Measurements from ENCODE around the gene HOXA6. TPM values are rescaled to one million over a fixed set of nuclear protein-coding genes. Genes with fewer than 3 reads are reported as not detected.

HOXA6 gene
- total RNA-seq, 1 experiment from 2014 or later: not detected

DNA sequence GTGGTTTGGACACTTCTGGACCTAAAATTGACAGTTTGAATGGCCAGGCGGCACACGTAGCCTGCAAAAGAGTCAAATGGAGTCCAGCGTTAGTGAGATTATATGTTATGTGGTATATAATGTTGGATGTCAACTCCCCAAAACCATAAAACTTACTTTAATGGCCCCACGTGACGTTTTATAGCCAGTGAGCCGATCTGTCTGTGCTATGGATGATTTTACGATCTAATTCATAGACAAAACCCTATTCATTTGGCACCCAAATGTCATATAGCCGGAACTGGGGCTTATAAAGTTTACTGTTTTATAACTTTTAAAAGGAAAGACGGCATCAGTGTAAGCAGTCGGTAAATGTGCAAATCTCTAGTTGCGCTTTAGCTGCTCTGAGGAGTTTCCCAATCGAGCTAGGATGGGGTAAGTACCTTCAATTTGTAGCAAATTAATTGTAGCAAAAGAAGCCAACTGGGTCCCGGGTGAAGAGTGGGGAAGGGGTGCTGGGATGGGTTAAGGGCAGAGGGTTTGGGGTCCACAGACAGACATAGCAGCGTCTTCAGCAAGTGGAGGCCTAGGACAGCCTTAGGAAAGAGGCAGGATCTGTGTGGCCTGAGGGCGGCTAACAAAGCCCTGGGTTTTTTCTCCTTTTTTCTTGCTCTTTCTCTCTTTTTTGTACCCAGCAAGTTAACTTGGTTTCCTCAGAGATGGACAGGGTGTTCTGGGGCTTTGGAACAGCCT lies 7.3 kb downstream of the HOXA6 start:
- TF ChIP-seq, protein P1, sequence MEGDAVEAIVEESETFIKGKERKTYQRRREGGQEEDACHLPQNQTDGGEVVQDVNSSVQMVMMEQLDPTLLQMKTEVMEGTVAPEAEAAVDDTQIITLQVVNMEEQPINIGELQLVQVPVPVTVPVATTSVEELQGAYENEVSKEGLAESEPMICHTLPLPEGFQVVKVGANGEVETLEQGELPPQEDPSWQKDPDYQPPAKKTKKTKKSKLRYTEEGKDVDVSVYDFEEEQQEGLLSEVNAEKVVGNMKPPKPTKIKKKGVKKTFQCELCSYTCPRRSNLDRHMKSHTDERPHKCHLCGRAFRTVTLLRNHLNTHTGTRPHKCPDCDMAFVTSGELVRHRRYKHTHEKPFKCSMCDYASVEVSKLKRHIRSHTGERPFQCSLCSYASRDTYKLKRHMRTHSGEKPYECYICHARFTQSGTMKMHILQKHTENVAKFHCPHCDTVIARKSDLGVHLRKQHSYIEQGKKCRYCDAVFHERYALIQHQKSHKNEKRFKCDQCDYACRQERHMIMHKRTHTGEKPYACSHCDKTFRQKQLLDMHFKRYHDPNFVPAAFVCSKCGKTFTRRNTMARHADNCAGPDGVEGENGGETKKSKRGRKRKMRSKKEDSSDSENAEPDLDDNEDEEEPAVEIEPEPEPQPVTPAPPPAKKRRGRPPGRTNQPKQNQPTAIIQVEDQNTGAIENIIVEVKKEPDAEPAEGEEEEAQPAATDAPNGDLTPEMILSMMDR (conservative IDR thresholded peaks at IDR 0.05): no peak
- H3K4me3 Mint-ChIP-seq: no peak overlapping the region
- Histone ChIP-seq H4K8ac (replicated peaks; ENCODE audit: insufficient read length, low read depth, low read length) (no peak overlapping the region), H3K79me2 (ENCODE audit: insufficient read depth, low read length) (no peaks in the 10 kb centered on the region), H3K9ac (ENCODE audit: extremely low read depth, insufficient read length, low read length) (no peak overlapping the region), H4K5ac (ENCODE audit: insufficient read length, low read depth, low read length) (no peak overlapping the region), H3T11ph (ENCODE audit: low read length) (no peak overlapping the region), H3K18ac (ENCODE audit: insufficient read length, low read depth, low read length) (no peak overlapping the region), H3K27me3 (ENCODE audit: insufficient read depth, low read length) (peaks cover 98% of the 10 kb centered on the region), H2AK5ac (ENCODE audit: insufficient read length, low read length) (no peak overlapping the region), H3K23ac (ENCODE audit: insufficient read length, low read depth, low read length) (no peak overlapping the region), H2BK5ac (ENCODE audit: insufficient read length, low read length) (no peak overlapping the region), H3K4ac (ENCODE audit: low read depth, low read length) (no peak overlapping the region), H2BK12ac (ENCODE audit: insufficient read length, low read depth, low read length) (no peak overlapping the region), H3K27ac (ENCODE audit: insufficient read length, low read depth, low read length) (no peak overlapping the region), H2BK120ac (ENCODE audit: low read depth, low read length, poor library complexity, severe bottlenecking) (no peak overlapping the region), H3K79me1 (ENCODE audit: insufficient read depth, low read depth, low read length, poor library complexity, severe bottlenecking) (no peaks in the 10 kb centered on the region), H2BK15ac (ENCODE audit: low read depth, low read length) (no peak overlapping the region), H4K20me1 (ENCODE audit: control insufficient read depth, insufficient read depth, insufficient read length) (no peaks in the 10 kb centered on the region), H3K4me2 (ENCODE audit: insufficient read depth, insufficient read length, low read length) (no peak overlapping the region), H3K14ac (ENCODE audit: insufficient read depth, low read length) (no peak overlapping the region), H2AFZ (ENCODE audit: low read length) (no peak overlapping the region), H3K9me3 (ENCODE audit: control insufficient read depth, low read depth, low read length) (no peaks in the 10 kb centered on the region), H3K56ac (ENCODE audit: insufficient read length, low read depth, low read length) (no peak overlapping the region), H2BK20ac (ENCODE audit: low read depth, low read length, poor library complexity, severe bottlenecking) (no peak overlapping the region), H3K4me1 (ENCODE audit: insufficient read depth, low read length) (no peaks in the 10 kb centered on the region), H3K23me2 (ENCODE audit: insufficient read length, low read depth, low read length, poor library complexity, severe bottlenecking) (peaks cover 10% of the 10 kb centered on the region), H4K91ac (ENCODE audit: insufficient read length, low read depth, low read length) (no peak overlapping the region)
- peaks cover 7 to 16% of the 10 kb centered on the region in 2 experiments for H3K4me1 Mint-ChIP-seq
- peaks cover 0 to 19% of the 10 kb centered on the region in 2 experiments for H3K9me3 Mint-ChIP-seq
- no CpG with 5 or more reads among the region's 15 CpGs for WGBS (ENCODE audit: extremely low coverage, insufficient read length, low lambda C conversion rate)
- no peak for DNase-seq
- H3K27ac Mint-ChIP-seq: no peak overlapping the region
- H3K27me3 Mint-ChIP-seq (ENCODE audit: low read depth): peaks cover 100% of the 10 kb centered on the region
- no peaks in the 10 kb centered on the region; a peak in 1 of 7 replicates for H3K36me3 Mint-ChIP-seq (ENCODE audit: insufficient read depth in 1 of 3, low read depth in 3 of 3)

All from H9 (cell line).